HepG2 (cell line): ENCODE data around the gene PLCL2.

Experiments used
- ADNP ChIP-seq: sonication (generic); formaldehyde crosslinking; IDR thresholded peaks from 2 replicates; pipeline ENCODE4 v1.4.0; 2020; ENCODE audit warnings: missing genetic modification reagents
- ATF1 ChIP-seq: IDR thresholded peaks from 2 replicates; pipeline ENCODE4 v1.6.1; 2016; ENCODE audit warnings: mild to moderate bottlenecking, control low read depth
- CTCF ChIP-seq: sonication (generic); formaldehyde crosslinking; IDR thresholded peaks from 2 replicates; pipeline ENCODE4 v1.5.0; 2020; ENCODE audit warnings: mild to moderate bottlenecking, missing genetic modification reagents, moderate library complexity
- FOXK2 ChIP-seq: fragments of 450-650 bp; IDR thresholded peaks from 2 replicates; pipeline ENCODE4 v1.6.1; 2016
- FOXM1 ChIP-seq: sonication (generic); formaldehyde crosslinking; IDR thresholded peaks from 2 replicates; pipeline ENCODE4 v1.5.0; 2020; ENCODE audit warnings: missing genetic modification reagents
- NFYB ChIP-seq: sonication (generic); formaldehyde crosslinking; IDR thresholded peaks from 2 replicates; pipeline ENCODE4 v1.4.0; 2020; ENCODE audit warnings: missing genetic modification reagents

- TF ChIP-seq FOXK2 (no peak), ADNP (CRISPR knock-in tag) (no peak), CTCF (no peak), ATF1 (CRISPR knock-in tag) (no peak), NFYB (CRISPR knock-in tag) (no peak), FOXM1 (CRISPR knock-in tag) (no peak)
Measured at GRCh38 chr3:16912400-16913263, 27.9 kb downstream of the PLCL2 start.
